Endothelial cell of hepatic sinusoid (primary cell): ENCODE results near the gene RHEBL1.

Experiments
- in situ Hi-C: cut with HindIII; loops from 2 replicates; pipeline ENCODE4 v1.10.0; 2017; ENCODE audit warnings: low sequenced_read_pairs

Gene RHEBL1

GRCh38 chr12:49055978-49056754 lies 13.6 kb downstream of the RHEBL1 start:
- in situ Hi-C loops, result no loop called here

DNA sequence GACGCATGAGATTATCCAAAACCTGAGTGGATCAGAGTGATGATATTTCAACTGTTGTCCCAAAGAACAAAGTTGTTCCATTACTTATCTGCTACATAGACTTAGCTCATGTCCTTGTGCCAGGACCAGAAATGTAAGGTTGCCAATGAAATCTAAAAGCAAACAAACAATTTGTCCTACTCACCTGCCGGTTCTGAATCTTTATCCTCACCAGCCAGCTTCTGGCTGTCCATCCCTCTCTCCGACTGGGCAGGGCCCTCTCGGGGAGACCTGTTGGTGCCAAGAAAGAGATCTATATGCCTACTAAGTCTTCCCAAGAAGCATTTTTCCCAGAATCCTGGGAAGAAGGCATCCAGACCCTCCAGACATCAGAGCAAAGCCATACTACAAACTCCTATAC lies 14.7 kb downstream of the RHEBL1 start:
- in situ Hi-C loops, result no loop called here

DNA sequence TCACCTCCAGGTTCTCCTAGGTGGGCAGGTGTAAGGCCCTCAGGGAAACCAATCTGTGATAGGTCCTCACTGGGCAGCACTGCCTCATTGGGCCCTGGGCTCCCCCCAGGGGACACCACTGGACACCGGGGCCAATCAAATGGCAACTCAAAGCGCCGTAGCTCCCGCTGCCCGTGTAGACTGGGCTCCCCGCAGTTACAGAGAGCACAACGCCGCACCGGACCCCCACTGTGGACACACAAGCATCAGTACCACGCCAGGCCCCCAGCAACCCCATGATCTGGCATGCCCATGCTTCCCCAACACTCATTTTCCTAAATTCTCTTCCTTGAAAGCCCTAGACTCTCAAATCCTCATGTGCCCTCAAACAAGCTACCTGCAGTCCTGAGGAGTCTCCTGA lies 15.3 kb downstream of the RHEBL1 start:
- in situ Hi-C loops, result no loop called here

GRCh38 chr12:49054096-49054495 lies 15.7 kb downstream of the RHEBL1 start:
- in situ Hi-C loops, result no loop called here

- in situ Hi-C loops, result no loop called here
Observed at GRCh38 chr12:49052451-49053208, 17.1 kb downstream of the RHEBL1 start.

GRCh38 chr12:49051777-49052438 lies 17.9 kb downstream of the RHEBL1 start:
- in situ Hi-C loops, result no loop called here

- in situ Hi-C loops, result no loop called here
Observed at GRCh38 chr12:49051373-49051764, 18.4 kb downstream of the RHEBL1 start.

GRCh38 chr12:49050507-49051372 lies 19.0 kb downstream of the RHEBL1 start:
- in situ Hi-C loops, result no loop called here

DNA sequence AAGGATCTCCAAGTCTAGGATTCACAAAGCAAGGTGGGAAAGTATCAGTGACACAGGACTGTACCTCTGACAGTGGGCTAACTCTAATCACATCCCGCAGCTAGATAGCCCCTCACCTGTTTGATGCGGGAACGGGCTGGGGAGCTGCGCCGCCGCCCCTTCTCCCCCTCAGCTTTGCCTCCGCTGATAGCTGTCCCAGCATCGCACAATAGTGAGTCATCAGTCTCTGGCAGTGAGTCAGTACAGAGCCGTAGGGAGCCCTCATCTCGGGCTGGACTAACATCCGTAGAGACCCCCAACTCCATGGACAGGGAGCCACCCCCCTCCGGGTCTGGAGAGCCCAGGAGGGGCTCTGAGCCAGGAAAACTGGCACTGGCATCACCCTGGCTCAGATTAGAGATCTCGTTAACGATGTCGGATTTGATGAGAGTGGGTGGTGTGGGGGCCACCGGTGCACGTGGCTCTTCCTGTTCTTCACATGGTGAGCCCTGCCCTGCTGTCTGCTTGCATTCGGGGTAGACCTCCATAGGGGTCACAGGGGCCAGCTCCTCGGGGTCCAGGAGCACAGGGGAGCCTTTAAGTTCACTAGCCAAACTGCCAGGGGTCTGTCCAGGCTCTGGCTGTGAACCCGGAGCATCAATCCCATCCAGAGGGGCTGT lies 20.1 kb downstream of the RHEBL1 start:
- in situ Hi-C loops, result loop anchor here (10.0 kb wide), 1 partner anchor 65 kb away; no protein-coding TSS in a partner anchor

GRCh38 chr12:49048953-49049352 lies 20.8 kb downstream of the RHEBL1 start:
- in situ Hi-C loops, result loop anchor here (10.0 kb wide), 1 partner anchor 64 kb away; no protein-coding TSS in a partner anchor

GRCh38 chr12:49046129-49046895 lies 23.5 kb downstream of the RHEBL1 start:
- in situ Hi-C loops, result loop anchor here (10.0 kb wide), 1 partner anchor 62 kb away; no protein-coding TSS in a partner anchor

- in situ Hi-C loops, result loop anchor here (10.0 kb wide), 1 partner anchor 60 kb away; no protein-coding TSS in a partner anchor
Observed at GRCh38 chr12:49044660-49045059, 25.1 kb downstream of the RHEBL1 start.

DNA sequence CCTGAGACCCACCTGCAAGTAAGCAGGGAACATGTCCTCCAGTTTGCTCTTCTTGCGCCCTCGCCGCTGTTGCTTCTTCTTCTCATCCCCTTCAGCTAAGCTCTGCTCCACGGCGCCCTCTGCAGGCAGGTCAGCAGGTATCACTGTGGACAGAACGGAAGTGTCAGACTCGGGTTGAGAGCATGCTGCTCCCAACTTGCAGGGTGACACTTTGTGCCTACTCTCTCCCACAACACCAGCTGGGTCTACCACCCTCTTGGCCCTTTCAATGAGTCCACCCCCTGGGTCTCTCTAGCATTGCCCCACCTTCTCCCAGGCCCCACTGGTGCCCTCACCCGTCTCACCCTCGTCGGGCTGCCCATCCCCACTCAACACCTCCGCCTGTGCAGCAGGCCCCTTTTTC lies 25.9 kb downstream of the RHEBL1 start:
- in situ Hi-C loops, result loop anchor here (10.0 kb wide), 1 partner anchor 59 kb away; no protein-coding TSS in a partner anchor

DNA sequence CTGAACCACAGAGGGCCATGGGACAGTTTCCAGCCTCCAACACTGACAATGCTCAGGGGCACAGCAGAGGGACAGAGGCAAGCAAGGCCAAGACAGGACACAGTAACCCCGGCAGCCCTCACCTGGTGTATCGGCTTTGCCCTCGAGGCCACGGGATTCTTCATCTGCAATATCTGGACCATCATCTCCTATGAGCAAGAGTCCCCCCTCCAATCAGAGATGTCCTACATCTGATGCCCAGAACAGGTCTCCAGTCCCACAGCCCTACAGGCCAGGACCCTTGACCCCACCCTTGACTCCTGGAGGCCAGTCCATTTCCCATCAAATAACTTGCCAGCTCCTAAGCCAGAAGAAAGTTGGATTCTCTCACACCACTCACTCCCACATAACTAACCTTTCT lies 26.5 kb downstream of the RHEBL1 start:
- in situ Hi-C loops, result loop anchor here (10.0 kb wide), 1 partner anchor 58 kb away; no protein-coding TSS in a partner anchor

DNA sequence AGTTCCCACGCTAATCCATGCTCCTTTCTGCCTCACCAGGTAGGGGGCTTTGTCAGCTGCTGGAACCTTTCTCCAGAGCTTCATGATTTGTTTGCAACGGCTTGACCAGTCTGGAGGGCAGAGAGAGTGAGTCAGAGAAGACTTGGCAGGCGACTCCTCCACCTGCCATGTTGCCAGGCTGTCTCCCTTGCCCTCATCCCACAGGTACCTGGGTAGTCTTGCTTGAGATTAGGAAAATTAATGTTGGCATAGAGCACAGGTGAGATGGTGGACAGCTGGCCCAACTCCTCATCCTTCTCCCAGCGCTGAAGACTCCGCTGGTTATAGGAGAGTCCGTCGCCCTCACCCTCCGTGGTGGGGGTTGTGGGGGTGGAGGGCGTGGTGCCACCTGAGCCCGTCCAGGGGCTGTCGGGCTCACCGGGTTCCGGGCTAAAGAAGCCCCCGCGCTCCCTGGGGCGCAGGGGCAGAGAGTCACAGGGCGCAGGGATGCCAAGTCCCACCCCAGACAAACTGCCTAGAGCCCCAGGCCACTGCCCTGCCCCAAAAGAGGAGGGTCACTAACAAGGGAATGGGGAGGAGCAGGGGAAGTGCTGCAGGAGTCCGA lies 27.8 kb downstream of the RHEBL1 start:
- in situ Hi-C loops, result loop anchor here (10.0 kb wide), 1 partner anchor 57 kb away; no protein-coding TSS in a partner anchor

DNA sequence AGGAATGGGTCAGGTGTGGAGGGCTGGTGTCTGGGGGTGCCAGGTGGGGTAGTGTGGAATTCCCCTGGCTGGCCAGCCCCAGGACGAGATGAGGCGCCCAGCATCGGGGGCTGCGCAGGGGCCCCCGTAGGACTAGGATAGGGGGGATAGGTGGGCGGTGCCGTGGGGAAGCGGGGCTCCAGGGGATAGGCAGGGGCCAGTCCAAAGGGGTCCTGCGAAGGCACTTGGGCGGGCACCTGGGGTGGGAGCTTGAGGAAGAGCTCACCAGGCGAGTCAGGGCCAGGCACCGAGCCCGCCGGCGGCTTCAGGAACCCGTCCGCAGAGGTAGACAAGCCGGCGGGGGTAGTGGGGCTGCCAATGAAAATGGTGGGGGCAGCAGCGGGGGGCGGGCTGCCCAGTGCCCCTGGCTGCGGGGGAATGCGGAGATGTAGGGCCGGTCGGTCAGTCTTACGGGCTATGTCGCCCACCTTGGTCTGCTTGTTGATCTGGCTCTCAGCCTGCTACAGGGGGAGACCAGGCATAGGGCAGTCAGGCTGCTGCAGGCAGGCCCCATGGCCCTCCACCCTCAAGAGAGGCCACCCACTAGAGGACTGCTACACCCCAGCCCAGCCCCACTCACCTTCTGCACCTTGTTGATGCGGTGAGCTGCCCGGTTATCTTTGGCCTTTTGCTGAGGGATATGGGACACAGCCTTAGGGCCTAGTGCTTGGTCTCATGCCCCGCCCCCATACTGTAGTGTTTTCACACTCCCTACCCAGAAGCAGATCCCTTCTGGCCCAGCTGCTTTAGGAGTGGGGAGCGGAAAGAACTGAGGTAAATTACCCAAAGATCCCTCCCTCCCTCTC lies 28.5 kb downstream of the RHEBL1 start:
- in situ Hi-C loops, result loop anchor here (10.0 kb wide), 1 partner anchor 56 kb away; no protein-coding TSS in a partner anchor

DNA sequence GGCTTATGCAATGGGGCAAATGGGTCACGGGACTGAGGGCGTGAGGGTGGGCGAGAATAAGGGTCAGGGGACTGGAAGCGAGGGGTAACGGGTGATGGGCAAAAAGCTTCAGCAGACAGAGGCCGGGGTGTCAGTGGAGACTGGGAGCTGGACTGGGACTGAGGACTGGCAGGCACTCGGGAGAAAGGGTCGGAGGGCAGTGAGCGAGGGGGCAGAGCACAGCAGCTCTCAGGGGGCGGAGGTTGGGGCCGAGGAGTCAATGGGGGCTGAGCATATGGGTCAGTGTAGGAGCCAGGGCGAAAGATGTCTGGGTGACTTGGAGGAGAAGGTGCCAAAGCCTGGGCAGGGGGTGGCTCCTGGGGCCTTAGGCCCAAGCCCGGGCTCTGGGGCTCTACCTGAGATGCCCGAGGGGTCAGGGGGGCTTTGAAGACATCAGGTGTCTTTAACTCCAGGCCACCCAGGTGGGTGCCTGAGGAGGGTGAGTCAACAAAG lies 29.4 kb downstream of the RHEBL1 start:
- in situ Hi-C loops, result loop anchor here (10.0 kb wide), 1 partner anchor 56 kb away; no protein-coding TSS in a partner anchor
